Renal cortical epithelial cell (primary cell): ENCODE measurements around the gene CERS4. TPM values are rescaled to one million over a fixed set of nuclear protein-coding genes. Genes with fewer than 3 reads are reported as not detected.

Experiments used
- total RNA-seq: library from RNA; depleted of rRNA; stranded (reverse); fragments of >200 nt; gene quantifications from 2 replicates; pipeline ENCODE4 v1.2.3, GENCODE V29; 2014

The CERS4 gene
- total RNA-seq, 1 donor from 2014 or later: 18.2 TPM

Other genes starting within 250 kb of the CERS4 start
- gene ELAVL1, start 203.7 kb upstream of the CERS4 start, total RNA-seq: 44.5 and 92.3 TPM in 2 replicates
- gene CCL25, start 156.6 kb upstream of the CERS4 start, total RNA-seq: not detected in 2 replicates
- gene FBN3, start 59.8 kb upstream of the CERS4 start, total RNA-seq: under 0.01 TPM in 1 of 2 replicates, not detected in the other
- gene CD320, start 99.0 kb downstream of the CERS4 start, total RNA-seq: 24.1 and 24.6 TPM in 2 replicates
- gene NDUFA7, start 112.0 kb downstream of the CERS4 start, total RNA-seq: 7.2 and 21.5 TPM in 2 replicates
- gene RPS28, start 112.1 kb downstream of the CERS4 start, total RNA-seq: 140 and 177 TPM in 2 replicates
- gene KANK3, start 133.9 kb downstream of the CERS4 start, total RNA-seq: 0.45 and 1.0 TPM in 2 replicates
- 17.2 and 34.9 TPM in 2 replicates for gene ANGPTL4, start 154.8 kb downstream of the CERS4 start, total RNA-seq
- 29.3 and 151 TPM in 2 replicates for gene RAB11B, start 181.0 kb downstream of the CERS4 start, total RNA-seq
- 74.8 and 186 TPM in 2 replicates for gene MARCHF2, start 203.9 kb downstream of the CERS4 start, total RNA-seq
- 35.8 and 98.8 TPM in 2 replicates for gene HNRNPM, start 235.6 kb downstream of the CERS4 start, total RNA-seq